B cell (primary cell): ENCODE measurements around the gene LIMK2.
"Not testable (repeated sequence)": the region's sequence is repeated elsewhere in the genome, so short reads cannot be mapped to it uniquely, and the experiment has no call there.

Experiments used
- CTCF ChIP-seq: fragments of 200-600 bp; IDR thresholded peaks from one replicate; pipeline ENCODE4 v1.8.0; 2022; ENCODE audit warnings: antibody characterized with exemption, mild to moderate bottlenecking
- EZH2 ChIP-seq: IDR thresholded peaks from 2 replicates; pipeline ENCODE4 v1.6.1; 2012; ENCODE audit warnings: borderline replicate concordance, low read depth, mild to moderate bottlenecking, moderate library complexity, low read length; ENCODE audit not compliant: insufficient read depth, poor library complexity, severe bottlenecking

- TF ChIP-seq CTCF, EZH2: not testable (repeated sequence)
Measured at GRCh38 chr22:31206460-31206859, 5.6 kb upstream of the LIMK2 start.
